Fibroblast of lung (primary cell): Measurements from ENCODE around the gene GLIS1.
A peak's percentile ranks its signal among the peaks of the same experiment; 100 is the strongest.

Source experiments
- CTCF ChIP-seq, 2 donors: IDR thresholded peaks in 1 of 2; conservative IDR thresholded peaks in 1 of 2; 1 replicate in 1 of 2; 2 replicates in 1 of 2; pipeline ENCODE4 v1.5.1; 2011 to 2012; ENCODE audit warnings: low read length in 2 of 2, control low read depth in 1 of 2, inconsistent platforms in 1 of 2, low read depth in 1 of 2, mild to moderate bottlenecking in 1 of 2
- EZH2 ChIP-seq: IDR thresholded peaks from 2 replicates; pipeline ENCODE4 v1.5.1; 2012; ENCODE audit warnings: low read length, control low read depth, mild to moderate bottlenecking; ENCODE audit errors: missing control alignments

GRCh38 chr1:53725238-53725689, 13.7 kb downstream of the GLIS1 start:
- TF ChIP-seq CTCF (conservative IDR thresholded peaks at IDR 0.05 in 1 of 2, IDR thresholded peaks at IDR 0.05 in 1 of 2; ENCODE audit: low read depth in 1 of 2, low read length in 2 of 2) (peak in 1 of 2 donors; percentile 12), EZH2 (no peak)
